Ramos (cell line): Measurements from ENCODE around the gene CARD6.
"Not testable (repeated sequence)": the region's sequence is repeated elsewhere in the genome, so short reads cannot be mapped to it uniquely, and the experiment has no call there.

Source experiments
- in situ Hi-C: fragments of 300-500 bp; cut with MboI; formaldehyde crosslinking; loops from one replicate; pipeline ENCODE4 v1.14.3; 2022; ENCODE audit warnings: low sequenced_read_pairs; ENCODE audit not compliant: unreplicated experiment

CARD6 gene

DNA sequence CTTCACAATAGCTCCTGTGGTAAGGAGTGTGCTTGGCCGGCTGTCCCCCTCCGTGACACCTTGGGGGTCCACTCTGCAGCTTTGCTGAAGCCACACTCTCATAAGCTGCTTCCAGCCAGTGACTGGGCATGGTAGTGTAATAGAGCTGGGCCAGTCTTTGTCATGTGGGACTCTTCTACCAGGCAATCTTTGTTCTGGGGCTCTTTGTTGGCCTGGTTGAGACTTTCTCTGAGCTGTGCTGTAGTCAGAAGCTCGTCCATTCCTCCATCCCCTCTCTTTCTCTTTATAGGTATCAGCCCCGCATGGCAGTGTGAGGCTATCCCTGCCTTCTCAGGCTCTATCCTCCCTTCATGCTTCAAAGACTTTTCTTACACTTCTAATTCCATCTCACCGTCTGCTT is 25.7 kb downstream of the CARD6 start:
- in situ Hi-C loops = no loop called here

DNA sequence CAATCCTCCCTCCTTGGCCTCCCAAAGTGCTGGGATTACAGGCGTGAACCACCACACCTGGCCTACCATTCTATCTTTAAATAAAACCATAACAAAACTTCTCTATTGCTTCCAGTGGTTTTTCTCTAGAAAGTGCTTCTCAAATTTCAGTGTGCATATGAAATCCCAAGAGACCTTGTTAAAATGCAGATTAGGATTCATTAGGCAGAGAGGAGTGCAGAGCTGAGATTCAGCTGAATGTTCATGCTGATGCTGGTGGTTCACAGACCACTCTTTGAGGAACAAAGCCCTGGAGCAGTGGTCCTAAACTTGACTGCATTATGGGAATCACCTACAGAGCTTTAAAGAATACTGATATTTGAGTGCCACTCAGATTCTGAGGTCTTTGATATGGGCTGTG is 28.2 kb downstream of the CARD6 start:
- in situ Hi-C loops = no loop called here

DNA sequence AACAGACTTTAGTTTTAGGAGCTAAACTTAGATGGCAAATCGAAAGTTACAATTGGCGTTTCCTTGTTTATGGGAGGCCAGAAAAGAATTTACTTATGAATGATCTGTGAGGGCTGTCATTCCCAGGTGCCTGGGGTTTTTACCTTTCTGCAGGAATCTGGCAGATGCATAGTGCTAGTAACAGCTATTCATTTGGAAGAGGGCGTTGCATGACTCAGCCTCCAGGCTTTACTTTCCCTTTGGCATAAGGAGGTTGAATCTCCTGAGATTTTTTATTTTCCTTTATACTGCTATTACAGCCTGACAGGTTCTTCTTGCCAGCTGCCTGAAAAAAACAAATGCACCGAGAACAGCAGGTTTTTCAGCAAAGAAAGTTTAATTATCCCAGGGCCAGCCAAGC is 30.0 kb downstream of the CARD6 start:
- in situ Hi-C loops = no loop called here

DNA sequence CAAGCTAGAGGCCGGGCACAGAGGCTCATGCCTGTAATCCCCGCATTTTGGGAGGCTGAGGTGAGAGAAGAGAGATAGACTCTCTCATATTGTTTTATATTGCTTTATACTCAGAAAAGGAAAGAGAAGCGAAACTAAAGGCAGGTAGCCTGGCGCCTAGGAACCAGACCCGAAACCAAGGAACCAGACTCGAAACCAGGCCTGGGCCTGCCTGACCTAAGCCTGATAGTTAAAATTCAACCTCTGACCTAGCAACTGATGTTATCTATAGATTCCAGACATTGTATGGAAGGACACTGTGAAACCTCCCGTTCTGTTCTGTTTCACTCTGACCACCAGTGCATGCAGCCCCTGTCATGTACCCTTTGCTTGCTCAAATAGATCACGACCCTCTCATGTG is 31.1 kb downstream of the CARD6 start:
- in situ Hi-C loops = not testable (repeated sequence)

DNA sequence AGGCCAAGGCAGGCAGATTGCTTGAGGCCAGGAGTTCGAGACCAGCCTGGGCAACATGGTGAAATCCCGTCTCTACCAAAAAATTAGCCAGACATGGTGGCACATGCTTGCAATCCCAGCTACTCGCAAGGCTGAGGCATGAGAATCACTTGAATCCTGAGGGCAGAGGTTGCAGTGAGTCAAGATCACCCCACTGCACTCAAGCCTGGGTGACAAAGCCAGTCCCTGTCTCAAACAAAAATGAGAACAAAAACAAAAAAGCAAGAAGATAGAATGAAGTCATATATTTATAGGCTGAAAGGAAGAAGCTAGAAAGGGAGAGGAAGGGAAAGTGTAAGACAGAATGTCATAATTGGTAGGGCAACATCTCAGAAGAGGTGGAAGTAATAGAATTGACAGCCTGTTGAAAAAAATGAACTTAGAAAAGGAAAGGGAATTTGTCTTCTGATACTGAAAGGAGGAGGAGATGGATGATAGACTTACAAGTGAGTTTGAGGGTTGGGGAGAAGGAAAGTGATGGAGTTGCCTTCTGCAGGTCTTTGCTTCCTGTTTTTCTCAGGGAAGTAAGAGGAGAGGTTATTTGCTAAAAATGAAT is 32.2 kb downstream of the CARD6 start:
- in situ Hi-C loops = no loop called here

DNA sequence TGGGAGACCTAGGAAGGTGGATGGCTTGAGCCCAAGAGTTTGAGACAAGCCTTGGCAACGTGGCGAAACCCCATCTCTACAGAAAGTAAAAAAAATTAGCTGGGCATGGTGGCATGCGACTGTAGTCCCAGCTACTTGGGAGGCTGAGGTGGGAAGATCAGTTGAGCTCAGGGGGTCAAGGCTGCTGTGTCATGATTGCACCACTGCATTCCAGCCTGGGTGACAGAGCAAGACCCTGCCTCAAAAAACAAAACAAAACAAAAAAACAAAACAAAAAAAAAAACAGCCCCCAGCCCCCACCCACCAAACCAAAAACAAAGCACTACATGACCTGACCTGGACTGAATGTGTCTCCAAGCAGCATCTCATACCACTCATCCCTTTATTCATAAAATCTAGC is 34.8 kb downstream of the CARD6 start:
- in situ Hi-C loops = loop anchor here (25.0 kb wide), 2 partner anchors 914 to 1289 kb away; no protein-coding TSS in a partner anchor

DNA sequence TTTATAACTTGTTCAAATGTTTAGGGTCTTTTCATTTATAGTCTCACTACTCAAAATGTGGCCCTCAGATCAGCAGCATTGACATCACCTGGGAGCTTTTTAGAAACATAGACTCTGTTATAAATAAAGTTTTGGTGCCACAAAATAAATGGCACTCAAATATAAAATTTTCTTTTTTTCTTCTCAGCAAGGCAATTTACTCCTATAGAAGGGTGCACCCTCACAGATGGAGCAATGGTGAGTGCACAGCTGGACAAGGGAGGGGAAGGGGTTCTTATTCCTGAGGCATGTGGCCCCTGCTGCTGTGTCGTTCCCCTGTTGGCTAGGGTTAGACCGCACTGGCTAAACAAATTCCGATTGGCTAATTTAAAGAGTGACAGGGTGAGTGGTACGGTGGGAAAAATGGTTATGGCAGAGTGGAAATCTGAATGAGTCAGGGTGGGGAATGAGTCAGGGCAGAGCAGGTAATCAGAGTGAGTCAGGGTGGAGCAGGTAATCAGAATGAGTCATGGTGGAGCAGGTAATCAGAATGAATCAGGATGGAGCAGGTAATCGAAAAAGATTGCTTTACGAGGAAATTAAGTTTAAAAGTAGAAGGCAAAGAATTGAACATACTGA is 36.3 kb downstream of the CARD6 start:
- in situ Hi-C loops = loop anchor here (25.0 kb wide), 2 partner anchors 915 to 1290 kb away; no protein-coding TSS in a partner anchor

DNA sequence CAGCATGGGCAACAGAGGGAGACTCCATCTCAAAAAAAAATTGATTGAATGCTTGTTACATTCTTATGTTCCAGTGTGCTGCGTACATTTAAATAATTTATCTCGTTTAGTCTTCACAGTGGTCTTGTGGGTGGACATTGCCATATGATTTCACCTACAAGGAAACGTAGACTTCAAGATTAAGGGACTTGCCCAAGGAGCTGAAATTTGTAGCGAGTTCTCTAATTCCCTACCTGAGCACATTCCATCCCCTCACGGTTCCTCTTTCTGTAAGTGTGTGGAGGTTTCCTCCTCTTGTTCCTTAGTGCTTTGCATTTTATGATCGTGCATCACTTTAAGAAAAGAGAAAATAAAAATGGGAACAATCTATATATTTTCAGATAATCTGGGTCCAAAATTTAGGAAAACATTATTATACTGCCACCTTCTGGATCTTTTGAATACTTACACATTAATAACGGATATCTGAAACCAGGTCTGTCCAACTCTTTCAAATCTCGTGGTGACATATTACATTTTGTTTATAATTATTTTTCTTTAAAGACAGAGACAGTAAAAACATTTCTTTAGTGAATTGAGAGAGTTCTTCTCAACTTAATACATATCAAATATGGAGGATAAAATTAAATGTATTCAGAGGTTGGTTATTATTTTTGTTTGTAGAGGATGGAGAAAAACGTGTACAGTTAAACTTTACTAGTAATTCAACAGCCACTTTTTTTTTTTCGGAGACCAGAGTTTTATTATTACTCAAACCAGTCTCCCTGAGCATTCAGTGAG is 38.2 kb downstream of the CARD6 start:
- in situ Hi-C loops = loop anchor here (25.0 kb wide), 2 partner anchors 917 to 1292 kb away; no protein-coding TSS in a partner anchor

DNA sequence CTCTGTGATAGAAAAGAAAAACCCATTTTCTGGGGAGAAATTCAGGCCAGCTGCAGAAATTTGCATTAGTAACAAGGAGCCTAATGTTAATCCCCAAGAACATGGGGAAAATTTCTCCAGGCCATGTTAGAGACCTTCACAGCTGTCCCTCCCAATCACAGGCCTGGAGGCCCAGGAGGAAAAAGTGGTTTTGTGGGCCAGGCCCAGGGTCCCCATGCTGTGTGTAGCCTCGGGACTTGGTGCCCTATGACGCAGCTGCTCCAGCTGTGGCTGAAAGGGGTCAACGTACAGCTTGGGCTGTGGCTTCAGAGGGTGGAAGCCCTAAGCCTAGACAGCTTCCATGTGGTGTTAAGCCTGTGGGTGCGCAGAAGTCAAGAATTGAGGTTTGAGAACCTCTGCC is 41.1 kb downstream of the CARD6 start:
- in situ Hi-C loops = loop anchor here (25.0 kb wide), 2 partner anchors 920 to 1295 kb away; no protein-coding TSS in a partner anchor

DNA sequence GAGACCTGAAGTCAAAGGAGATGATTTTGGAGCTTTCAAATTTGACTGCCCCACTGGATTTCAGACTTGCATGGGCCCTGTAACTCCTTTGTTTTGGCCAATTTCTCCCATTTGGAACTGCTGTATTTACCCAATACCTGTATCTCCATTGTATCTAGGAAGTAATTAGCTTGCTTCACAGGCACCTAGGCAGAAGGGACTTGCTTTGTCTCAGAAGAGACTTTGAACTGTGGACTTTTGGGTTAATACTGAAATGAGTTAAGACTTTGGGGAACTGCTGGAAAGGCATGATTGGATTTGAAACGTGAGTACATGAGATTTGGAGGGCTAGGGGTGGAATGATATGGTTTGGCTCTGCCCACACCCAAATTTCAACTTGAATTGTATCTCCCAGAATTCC is 41.9 kb downstream of the CARD6 start:
- in situ Hi-C loops = loop anchor here (25.0 kb wide), 2 partner anchors 921 to 1296 kb away; no protein-coding TSS in a partner anchor

DNA sequence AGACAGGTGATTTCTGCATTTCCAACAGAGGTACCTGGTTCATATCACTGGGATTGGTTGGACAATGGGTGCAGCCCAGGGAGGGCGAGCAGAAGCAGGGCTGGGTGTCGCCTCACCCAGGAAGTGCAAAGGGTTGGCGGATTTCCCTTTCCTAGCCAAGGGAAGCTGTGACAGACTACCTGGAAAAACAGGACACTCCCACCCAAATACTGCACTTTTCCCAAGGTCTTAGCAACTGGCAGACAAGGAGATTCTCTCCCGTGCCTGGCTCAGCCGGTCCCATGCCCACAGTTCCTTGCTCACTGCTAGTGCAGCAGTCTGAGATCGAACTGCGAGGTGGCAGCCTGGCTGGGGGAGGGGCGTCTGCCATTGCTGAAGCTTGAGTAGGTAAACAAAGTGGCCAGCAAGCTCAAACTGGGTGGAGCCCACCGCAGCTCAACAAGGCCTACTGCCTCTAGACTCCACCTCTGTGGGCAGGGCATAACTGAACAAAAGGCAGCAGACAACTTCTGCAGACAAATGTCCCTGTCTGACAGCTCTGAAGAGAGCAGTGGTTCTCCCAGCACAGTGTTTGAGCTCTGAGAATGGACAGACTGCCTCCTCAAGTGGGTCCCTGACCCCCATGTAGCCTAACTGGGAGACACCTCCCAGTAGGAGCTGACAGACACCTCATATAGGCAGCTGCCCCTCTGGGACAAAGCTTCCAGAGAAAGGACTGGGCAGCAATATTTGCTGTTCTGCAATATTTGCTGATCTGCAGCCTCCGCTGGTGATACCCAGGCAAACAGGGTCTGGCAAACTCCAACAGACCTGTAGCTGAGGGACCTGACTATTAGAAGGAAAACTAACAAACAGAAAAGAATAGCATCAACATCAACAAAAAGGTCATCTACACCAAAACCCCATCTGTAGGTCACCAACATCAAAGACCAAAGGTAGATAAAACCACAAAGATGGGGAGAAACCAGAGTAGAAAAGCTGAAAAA is 54.6 kb downstream of the CARD6 start:
- in situ Hi-C loops = loop anchor here (25.0 kb wide), 2 partner anchors 933 to 1308 kb away; no protein-coding TSS in a partner anchor

DNA sequence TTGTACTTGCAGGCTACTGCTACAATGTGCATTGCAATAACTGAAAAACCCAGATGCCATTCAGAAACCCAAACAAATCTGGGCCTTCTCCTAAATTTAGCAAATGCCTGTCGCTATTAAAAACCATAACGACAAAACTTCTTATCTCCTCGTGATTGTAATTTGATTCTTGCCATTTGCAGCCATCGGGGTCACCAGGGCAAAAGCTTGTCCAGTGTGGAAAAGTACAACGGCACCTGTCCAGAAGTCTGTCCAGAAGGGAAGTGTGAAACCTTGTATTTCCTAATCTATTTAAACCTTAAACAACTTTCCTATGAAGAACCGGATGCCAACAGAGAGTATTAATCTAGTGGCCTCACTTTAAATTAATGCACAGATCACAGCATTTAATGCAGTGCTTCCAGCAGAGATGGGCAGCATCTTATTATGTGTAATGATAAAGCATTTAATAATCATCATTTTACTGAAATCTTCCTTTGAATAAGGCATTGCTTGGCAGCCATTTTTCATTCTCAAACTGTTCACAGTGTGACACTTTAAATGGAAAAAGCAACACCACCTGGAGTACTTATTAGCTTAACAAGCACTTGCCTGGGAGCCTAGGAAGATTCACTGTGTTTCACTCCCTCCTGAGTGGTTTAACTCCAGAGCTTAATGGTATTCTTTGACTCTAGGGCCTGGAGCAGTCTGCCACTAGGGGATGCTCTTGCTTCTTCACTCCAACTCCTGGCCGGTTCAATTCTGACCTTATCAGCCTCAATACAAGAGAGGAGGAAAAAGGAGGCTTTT is 63.2 kb downstream of the CARD6 start:
- in situ Hi-C loops = no loop called here

DNA sequence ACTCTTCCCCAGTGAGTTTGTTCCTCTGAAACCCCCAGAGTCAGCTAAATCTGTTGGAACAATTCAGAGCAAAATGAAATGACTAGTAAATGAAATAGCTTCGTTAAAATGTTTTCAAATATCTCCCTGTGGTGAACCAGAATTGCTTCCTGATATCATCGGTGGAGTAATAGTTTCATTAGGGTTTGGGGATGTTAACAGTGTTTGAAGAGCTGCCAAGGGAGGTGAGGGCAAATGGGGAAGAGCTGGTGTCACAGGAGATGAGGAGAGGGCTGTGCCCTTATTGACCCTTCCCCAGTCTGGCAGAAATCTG is 63.8 kb downstream of the CARD6 start:
- in situ Hi-C loops = no loop called here

DNA sequence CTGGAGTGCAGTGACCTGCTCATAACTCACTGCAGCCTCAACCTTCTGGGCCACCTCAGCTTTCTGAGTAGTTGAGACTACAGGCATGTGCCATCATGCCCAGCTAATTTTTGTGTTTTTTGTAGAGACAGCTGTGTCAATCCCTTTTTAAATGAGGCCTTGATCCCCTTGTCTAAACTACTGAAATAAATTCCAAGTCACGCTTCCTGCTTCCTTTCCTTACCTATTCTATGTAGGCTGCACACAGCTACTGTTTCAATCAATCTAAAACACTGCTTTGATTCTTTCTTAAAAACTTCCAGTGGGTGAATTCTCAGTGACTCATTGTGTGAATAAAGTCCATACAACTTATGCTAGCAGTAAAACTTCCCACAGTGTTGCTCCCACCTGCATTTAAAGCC is 65.2 kb downstream of the CARD6 start:
- in situ Hi-C loops = no loop called here

DNA sequence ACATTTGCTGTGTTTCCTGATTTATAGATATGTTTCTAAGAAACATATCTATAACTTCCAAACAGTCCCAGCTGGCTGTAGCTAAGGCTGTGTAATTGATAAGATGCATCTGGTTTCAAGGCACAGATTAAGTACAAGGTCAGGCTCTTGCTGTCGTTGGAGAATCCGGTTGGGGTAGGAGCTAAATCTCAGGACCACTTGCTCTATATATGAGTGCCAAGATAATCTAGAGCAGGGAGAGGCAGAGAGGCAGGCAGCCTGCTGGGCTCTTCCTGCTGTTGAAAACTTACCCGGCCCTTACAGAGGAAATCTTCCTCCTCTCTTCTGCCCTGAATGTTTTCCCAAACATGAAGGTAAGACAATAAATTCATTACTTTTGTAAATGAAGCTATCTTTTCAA is 68.1 kb downstream of the CARD6 start, which contains the start of gene C7:
TSS of gene C7 (plus strand) at position 234 of the 400 bp plus-strand sequence. CDS start at position 348, 114 bp downstream.
- in situ Hi-C loops = no loop called here

DNA sequence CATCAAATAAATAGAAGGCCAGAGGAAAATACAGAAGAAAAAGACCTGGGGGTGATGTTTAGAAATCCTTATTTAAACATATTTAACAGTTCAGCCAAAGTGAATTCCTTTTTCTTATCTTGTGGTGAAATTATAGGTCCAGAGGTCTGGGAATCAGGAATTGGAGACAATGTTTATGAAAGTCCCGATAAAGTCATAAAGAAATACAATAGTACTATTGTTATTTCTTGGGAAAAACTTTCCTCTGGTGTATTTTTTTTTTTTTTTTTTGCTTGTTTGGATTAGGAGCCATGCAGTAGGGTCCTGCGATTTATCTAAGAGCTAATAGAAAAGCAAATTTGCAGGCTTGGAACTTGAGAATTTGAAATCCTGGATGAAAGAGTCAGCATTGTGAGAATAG is 68.6 kb downstream of the CARD6 start:
- in situ Hi-C loops = no loop called here
